ENCODE measurements around the gene CACNA1S. TPM values are rescaled to one million over a fixed set of nuclear protein-coding genes. Genes with fewer than 3 reads are reported as not detected.

The CACNA1S gene
- total RNA-seq, 2 experiments from 2014 or later, result not detected

- POLR2A ChIA-PET, result no interaction called here
Observed at GRCh38 chr1:201096041-201096461, 16.2 kb downstream of the CACNA1S start.

GRCh38 chr1:201095581-201095980, 16.6 kb downstream of the CACNA1S start:
- Histone ChIP-seq H3K27ac (ENCODE audit: low read depth, low read length, poor library complexity, severe bottlenecking) (no peak overlapping the region), H3K4me3 (ENCODE audit: low read depth, low read length, poor library complexity, severe bottlenecking) (no peak overlapping the region), H4K20me1 (ENCODE audit: insufficient read depth, low read length) (no peaks in the 10 kb centered on the region), H3K4me1 (ENCODE audit: insufficient read depth, low read length, poor library complexity, severe bottlenecking) (peaks cover 9% of the 10 kb centered on the region), H3K79me2 (ENCODE audit: insufficient read depth, low read depth, low read length) (no peaks in the 10 kb centered on the region), H2AFZ (ENCODE audit: low read length) (no peak overlapping the region), H3K9me3 (ENCODE audit: low read length) (no peaks in the 10 kb centered on the region), H3K9me2 (ENCODE audit: insufficient read depth, low read length) (no peaks in the 10 kb centered on the region), H3K4me2 (ENCODE audit: low read length) (no peak overlapping the region), H3K36me3 (ENCODE audit: insufficient read depth, low read length) (no peaks in the 10 kb centered on the region)
- no peak for DNase-seq (ENCODE audit: low spot score)
- BruUV-seq (replicated peaks), result no TSS peak
- ChIA-PET POLR2A (no interaction called here), CTCF (ENCODE audit: unreplicated experiment) (no interaction called here)
- TF ChIP-seq EZH2phosphoT487 (IDR thresholded peaks at IDR 0.05; ENCODE audit: borderline replicate concordance, low read depth, low read length) (no peak), CTCF (conservative IDR thresholded peaks at IDR 0.05; ENCODE audit: low read length) (no peak)
- intact Hi-C loops (cut with micrococcal nuclease; ENCODE audit: unreplicated experiment), result no loop called here

More at GRCh38 chr1:201096041-201096461, 16.2 kb downstream of the CACNA1S start:
- CTCF ChIA-PET (ENCODE audit: unreplicated experiment), result no interaction called here
- no peaks in the 10 kb centered on the region for H3K9me2 ChIP-seq (ENCODE audit: insufficient read depth, low read length)
- no peak overlapping the region for H3K4me3 ChIP-seq (ENCODE audit: low read depth, low read length, poor library complexity, severe bottlenecking)
- intact Hi-C loops (cut with micrococcal nuclease; ENCODE audit: unreplicated experiment), result no loop called here
- TF ChIP-seq EZH2phosphoT487 (IDR thresholded peaks at IDR 0.05; ENCODE audit: borderline replicate concordance, low read depth, low read length), result no peak
- TF ChIP-seq CTCF (conservative IDR thresholded peaks at IDR 0.05; ENCODE audit: low read length), result no peak
- no peak overlapping the region for H3K27ac ChIP-seq (ENCODE audit: low read depth, low read length, poor library complexity, severe bottlenecking)
- H3K9me3 ChIP-seq (ENCODE audit: low read length), result no peaks in the 10 kb centered on the region
- H3K36me3 ChIP-seq (ENCODE audit: insufficient read depth, low read length), result no peaks in the 10 kb centered on the region
- no TSS peak for BruUV-seq (replicated peaks)
- no peak overlapping the region for H2AFZ ChIP-seq (ENCODE audit: low read length)
- no peaks in the 10 kb centered on the region for H3K79me2 ChIP-seq (ENCODE audit: insufficient read depth, low read depth, low read length)
- peak; percentile 48 for DNase-seq (ENCODE audit: low spot score)
- H4K20me1 ChIP-seq (ENCODE audit: insufficient read depth, low read length), result no peaks in the 10 kb centered on the region
- peaks cover 9% of the 10 kb centered on the region for H3K4me1 ChIP-seq (ENCODE audit: insufficient read depth, low read length, poor library complexity, severe bottlenecking)
- H3K4me2 ChIP-seq (ENCODE audit: low read length), result no peak overlapping the region

GRCh38 chr1:201094832-201095231, 17.4 kb downstream of the CACNA1S start:
- Histone ChIP-seq H3K4me2 (ENCODE audit: low read length) (no peak overlapping the region), H4K20me1 (ENCODE audit: insufficient read depth, low read length) (no peaks in the 10 kb centered on the region), H2AFZ (ENCODE audit: low read length) (no peak overlapping the region), H3K27ac (ENCODE audit: low read depth, low read length, poor library complexity, severe bottlenecking) (no peak overlapping the region), H3K4me3 (ENCODE audit: low read depth, low read length, poor library complexity, severe bottlenecking) (no peak overlapping the region), H3K36me3 (ENCODE audit: insufficient read depth, low read length) (no peaks in the 10 kb centered on the region), H3K9me2 (ENCODE audit: insufficient read depth, low read length) (no peaks in the 10 kb centered on the region), H3K9me3 (ENCODE audit: low read length) (no peaks in the 10 kb centered on the region), H3K79me2 (ENCODE audit: insufficient read depth, low read depth, low read length) (no peaks in the 10 kb centered on the region), H3K4me1 (ENCODE audit: insufficient read depth, low read length, poor library complexity, severe bottlenecking) (peaks cover 9% of the 10 kb centered on the region)
- TF ChIP-seq CTCF (conservative IDR thresholded peaks at IDR 0.05; ENCODE audit: low read length) (no peak), EZH2phosphoT487 (IDR thresholded peaks at IDR 0.05; ENCODE audit: borderline replicate concordance, low read depth, low read length) (no peak)
- no TSS peak for BruUV-seq (replicated peaks)
- POLR2A ChIA-PET, result no interaction called here
- DNase-seq (ENCODE audit: low spot score), result no peak
- CTCF ChIA-PET (ENCODE audit: unreplicated experiment), result no interaction called here
- intact Hi-C loops (cut with micrococcal nuclease; ENCODE audit: unreplicated experiment), result no loop called here
